Measurements from ENCODE around the gene EEF1AKMT3. TPM values are rescaled to one million over a fixed set of nuclear protein-coding genes. Genes with fewer than 3 reads are reported as not detected.

The EEF1AKMT3 gene
- total RNA-seq, 1 donor: 6.9 TPM

DNA sequence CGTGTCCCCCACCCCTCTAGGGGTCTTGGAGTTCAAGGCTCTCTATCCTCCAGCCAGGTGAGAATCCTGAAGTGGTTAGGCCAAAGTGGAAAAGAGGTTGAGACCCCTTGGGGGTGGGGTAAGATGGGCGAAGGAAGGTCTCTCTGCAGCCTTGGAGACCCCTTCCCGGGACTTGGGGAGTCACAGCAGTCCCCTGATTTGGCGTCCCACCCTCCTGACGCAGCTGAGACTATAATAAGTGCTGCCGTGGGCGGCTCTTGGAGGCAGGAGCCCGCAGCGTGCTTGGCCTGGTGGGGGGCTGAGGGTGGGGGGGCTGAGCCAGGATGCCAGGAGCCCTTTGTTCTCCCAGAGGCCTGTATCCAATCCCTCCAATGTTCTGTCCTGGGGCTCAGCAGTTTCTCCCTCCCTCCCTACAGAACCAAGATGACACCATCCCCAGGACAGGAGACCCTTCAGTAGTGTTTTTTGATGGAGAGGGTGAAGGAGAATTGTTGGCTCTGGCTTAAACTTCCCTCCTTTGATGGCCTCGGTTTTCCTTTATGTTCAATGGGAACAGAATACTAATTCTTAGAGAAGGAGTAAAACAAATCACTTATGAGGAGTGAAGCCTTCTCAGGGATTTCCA, 32.4 kb upstream of the EEF1AKMT3 start:
- DNase-seq (ENCODE audit: low read depth): no peak
- no peak overlapping the region for H3K4me3 ChIP-seq (ENCODE audit: low read depth, low read length)
- TF ChIP-seq, protein P1, sequence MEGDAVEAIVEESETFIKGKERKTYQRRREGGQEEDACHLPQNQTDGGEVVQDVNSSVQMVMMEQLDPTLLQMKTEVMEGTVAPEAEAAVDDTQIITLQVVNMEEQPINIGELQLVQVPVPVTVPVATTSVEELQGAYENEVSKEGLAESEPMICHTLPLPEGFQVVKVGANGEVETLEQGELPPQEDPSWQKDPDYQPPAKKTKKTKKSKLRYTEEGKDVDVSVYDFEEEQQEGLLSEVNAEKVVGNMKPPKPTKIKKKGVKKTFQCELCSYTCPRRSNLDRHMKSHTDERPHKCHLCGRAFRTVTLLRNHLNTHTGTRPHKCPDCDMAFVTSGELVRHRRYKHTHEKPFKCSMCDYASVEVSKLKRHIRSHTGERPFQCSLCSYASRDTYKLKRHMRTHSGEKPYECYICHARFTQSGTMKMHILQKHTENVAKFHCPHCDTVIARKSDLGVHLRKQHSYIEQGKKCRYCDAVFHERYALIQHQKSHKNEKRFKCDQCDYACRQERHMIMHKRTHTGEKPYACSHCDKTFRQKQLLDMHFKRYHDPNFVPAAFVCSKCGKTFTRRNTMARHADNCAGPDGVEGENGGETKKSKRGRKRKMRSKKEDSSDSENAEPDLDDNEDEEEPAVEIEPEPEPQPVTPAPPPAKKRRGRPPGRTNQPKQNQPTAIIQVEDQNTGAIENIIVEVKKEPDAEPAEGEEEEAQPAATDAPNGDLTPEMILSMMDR (IDR thresholded peaks at IDR 0.05; ENCODE audit: insufficient read depth, low read depth, low read length): no peak

DNA sequence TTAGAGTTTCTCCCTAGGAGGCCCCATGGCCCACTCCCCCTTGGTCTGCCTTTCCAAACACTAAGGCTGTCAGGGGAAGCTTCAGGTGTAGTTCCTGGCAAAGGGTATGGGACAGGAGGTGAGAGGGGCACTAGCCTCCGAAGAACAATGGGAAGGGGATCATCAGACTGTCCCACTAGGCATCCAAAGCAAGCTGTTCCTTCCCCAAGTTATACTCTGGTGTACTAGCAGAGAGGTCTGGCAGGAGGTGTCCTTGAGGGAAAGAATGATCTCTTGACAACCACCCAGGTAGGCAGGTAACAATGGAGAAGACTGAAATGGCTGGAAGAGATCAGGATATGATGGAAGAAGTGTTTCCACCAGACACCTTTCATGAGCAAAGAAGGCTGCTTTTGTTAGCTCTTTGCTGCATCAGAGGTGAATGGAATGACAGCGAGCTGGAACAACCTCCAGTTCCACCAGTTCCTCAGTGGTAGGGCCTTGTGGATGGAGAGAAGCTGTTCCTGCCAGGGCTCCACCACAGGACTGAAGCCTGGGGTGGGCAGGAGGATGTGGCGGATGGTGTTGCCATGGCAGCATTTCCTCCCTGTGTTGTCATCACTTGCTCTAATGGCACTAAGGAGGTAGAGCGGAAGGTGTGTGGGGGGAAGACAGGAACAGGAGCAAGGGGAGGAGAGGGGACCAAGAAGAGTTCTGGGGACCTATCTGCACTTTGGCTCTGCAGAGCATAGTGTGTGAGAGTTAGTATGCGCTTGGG, 31.6 kb upstream of the EEF1AKMT3 start:
- no peak for DNase-seq (ENCODE audit: low read depth)
- TF ChIP-seq, protein P1 (IDR thresholded peaks at IDR 0.05; ENCODE audit: insufficient read depth, low read depth, low read length): no peak
- H3K4me3 ChIP-seq (ENCODE audit: low read depth, low read length): no peak overlapping the region

DNA sequence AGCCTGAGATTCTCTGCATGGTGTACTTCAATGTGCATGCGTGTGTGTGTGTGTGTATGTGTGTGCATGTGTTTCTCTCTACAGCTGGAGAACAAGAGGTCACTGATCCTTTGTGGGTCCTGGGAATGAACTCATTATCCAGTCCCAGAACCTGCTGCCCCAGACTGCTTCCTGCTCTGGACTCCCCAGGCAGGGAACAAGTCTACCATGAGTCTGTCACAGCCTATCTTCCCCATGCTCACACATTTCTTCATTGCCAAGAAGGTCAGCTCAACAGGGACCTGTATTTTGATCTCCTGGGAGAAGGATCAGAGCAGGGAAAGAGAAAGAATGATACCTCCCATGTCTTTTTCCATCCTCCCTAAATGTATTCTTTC, 31.0 kb upstream of the EEF1AKMT3 start:
- no peak overlapping the region for H3K4me3 ChIP-seq (ENCODE audit: low read depth, low read length)
- no peak for DNase-seq (ENCODE audit: low read depth)
- TF ChIP-seq, protein P1 (IDR thresholded peaks at IDR 0.05; ENCODE audit: insufficient read depth, low read depth, low read length): no peak

DNA sequence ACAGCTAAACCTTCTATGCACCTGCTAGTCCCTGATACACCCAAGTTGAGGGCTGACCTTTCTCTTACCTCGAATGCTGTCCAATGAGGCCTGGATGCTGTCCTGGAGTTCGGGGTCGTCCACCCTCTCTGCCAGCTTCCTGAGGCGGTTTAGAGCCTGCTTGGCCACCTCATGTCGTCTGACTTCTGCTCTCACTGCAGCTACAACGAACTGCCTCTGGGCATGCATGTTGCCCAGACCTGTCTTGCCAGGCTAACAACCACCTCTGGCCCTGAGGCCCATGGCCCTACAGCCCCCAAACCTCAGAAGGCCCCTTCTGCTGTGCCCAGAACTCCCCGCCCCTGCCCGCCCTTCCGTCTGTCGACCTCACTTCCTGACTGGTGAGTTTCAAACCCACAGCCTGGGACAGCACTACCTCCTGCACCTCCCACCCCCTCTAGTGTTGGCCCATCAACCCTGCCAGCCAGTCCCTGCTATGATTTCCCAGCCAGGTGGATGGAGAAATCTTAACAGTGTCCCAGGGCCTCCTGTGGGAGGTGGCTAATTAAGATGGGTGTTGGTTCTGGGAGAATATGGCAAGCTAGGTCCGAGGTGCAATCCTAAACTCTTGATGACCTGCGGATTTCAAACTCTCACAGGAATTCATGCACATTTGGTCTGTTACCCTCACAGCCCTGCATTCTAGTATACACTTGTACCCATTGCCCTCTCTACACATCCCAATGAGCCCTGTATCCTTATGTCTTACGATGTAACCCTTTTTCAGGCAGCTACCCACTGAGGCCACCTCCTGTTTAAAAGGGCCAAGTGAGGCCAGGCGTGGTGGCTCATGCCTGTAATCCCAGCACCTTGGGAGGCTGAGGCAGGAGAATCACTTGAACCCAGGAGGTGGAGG, 30.3 kb upstream of the EEF1AKMT3 start:
- TF ChIP-seq, protein P1 (IDR thresholded peaks at IDR 0.05; ENCODE audit: insufficient read depth, low read depth, low read length): no peak
- DNase-seq (ENCODE audit: low read depth): no peak
- no peak overlapping the region for H3K4me3 ChIP-seq (ENCODE audit: low read depth, low read length)

DNA sequence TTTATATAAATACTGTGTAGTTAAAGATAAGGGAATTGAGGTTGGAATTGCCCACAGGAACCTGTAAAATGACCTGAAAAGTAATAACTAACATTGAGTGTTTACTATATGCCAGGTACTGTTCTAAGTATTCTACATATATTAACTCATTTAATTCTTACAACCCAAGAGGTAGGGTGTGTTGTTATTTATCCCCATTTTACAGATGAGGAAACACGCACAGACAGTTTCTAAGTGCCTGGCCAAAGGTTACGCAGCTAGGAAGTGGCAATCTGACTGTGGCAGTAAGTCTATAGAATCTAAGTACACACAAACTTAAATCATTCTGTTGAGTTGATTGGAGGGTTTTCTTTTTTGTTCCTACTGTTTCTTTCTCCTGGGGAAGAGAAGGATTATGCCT, 28.6 kb upstream of the EEF1AKMT3 start:
- TF ChIP-seq, protein P1 (IDR thresholded peaks at IDR 0.05; ENCODE audit: insufficient read depth, low read depth, low read length): no peak
- DNase-seq (ENCODE audit: low read depth): no peak
- no peak overlapping the region for H3K4me3 ChIP-seq (ENCODE audit: low read depth, low read length)

DNA sequence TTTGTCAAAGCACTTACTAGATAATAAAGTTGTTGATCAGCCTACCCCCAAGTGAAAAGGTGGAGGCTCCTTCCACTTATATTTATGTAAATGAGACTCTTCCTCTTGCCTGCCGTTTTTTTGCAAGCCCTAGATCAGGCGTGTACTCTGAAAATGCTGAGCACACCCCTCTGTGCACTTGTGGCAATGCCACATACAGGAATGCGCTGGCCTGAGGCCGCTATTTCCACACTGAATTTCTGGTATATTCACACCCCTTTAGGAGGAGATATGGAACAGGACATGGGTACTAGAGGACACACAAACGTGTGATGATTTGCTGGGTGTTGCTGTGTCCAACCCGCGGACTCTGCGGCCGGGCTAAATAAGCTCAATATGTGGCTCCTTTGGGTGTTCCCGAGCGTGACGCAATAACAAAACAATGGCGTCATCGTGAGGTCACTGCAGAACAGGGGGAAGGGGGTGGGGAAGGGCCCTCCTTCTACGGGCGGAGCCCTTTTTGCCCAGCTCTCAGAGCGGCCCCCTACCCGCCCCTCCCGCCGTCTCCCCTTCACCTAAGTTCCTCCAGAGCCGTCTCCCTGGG, 28.1 kb upstream of the EEF1AKMT3 start:
- peak overlapping the region; percentile 99 for H3K4me3 ChIP-seq (ENCODE audit: low read depth, low read length)
- DNase-seq (ENCODE audit: low read depth): peak; percentile 90
- TF ChIP-seq, protein P1 (IDR thresholded peaks at IDR 0.05; ENCODE audit: insufficient read depth, low read depth, low read length): no peak
